HG03469 (cell line): ENCODE data around the gene KBTBD13.
"Not testable (repeated sequence)": the region's sequence is repeated elsewhere in the genome, so short reads cannot be mapped to it uniquely, and the experiment has no call there.

Source experiments
- ATAC-seq: cut with Tn5 transposase; IDR thresholded peaks from one replicate; pipeline ENCODE4 v1.9.1; 2021; ENCODE audit warnings: mild to moderate bottlenecking, moderate library complexity, moderate number of reproducible peaks; ENCODE audit not compliant: unreplicated experiment

The KBTBD13 gene

GRCh38 chr15:65068403-65068788, 8.2 kb upstream of the KBTBD13 start:
- ATAC-seq = no peak

GRCh38 chr15:65069179-65069578, 7.4 kb upstream of the KBTBD13 start:
- ATAC-seq = no peak

DNA sequence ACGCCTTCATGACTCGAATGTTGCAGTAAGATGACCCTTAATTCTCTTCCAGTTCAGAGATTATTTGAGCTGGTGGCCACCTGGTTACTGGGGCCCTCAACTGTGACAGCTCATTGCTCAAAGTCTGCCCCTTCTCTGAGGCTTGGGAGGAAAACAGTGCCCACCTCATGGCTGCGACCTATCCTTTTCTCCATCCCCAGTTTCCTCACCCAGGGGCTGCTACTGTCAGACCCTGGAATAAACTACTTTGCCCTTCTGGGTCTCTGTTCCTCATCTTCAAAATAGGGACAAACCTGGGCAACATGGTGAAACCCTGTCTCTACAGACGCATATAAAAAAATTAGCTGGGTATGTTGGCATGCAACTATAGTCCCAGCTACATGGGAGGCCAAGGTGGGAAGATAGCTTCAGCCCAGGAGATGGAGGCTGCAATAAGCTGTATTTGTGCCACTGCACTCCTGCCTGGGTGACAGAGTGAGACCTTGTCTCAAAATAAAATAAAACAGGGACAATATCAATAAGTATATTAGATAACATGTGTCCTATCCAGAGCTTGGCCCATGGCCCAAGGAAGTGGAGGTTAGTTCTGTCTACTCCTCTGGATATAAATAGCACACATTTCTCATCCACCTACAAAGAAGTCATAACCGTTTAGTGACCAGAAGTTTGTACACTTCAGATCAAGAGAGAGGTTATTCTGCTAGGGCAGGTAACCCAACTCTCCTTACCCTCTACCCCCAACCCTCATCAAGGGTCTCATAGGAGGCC, 6.6 kb upstream of the KBTBD13 start:
- no peak for ATAC-seq

DNA sequence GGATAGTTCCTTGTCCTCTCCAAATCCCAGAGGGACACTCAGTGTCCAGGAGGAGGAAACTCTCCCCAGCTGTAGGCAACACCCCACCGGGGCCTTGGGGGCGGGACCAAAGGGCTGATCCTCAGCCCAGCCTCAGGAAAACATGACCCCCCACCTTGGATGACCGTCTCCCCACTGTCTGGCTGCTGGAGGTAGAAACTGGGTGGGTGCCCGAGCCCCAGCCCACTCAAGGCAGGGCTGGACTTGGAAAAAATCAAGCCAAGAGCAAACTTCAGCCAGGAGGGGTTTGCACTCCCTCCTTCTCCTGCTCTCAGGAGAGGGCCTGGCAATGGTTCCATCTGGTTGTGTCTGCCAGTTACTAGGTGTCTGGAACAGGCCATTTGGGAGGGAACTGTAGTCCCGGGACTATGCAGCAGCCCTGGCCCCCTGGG, 5.2 kb upstream of the KBTBD13 start:
- ATAC-seq = no peak

GRCh38 chr15:65072027-65072426, 4.5 kb upstream of the KBTBD13 start:
- no peak for ATAC-seq

- no peak for ATAC-seq
Measured at GRCh38 chr15:65072617-65073016, 3.9 kb upstream of the KBTBD13 start.

DNA sequence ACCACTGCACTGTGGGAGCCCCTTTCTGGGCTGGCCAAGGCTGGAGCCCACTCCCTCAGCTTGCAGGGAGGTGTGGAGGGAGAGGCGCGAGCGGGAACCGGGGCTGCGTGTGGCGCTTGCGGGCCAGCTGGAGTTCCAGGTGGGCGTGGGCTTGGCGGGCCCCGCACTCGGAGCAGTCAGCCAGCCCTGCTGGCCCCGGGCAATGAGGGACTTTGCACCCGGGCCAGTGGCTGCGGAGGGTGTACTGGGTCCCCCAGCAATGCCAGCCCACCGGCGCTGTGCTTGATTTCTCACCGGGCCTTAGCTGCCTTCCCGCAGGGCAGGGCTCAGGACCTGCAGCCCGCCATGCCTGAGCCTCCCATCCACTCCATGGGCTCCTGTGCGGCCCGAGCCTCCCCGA, 1.6 kb upstream of the KBTBD13 start:
- not testable (repeated sequence) for ATAC-seq

DNA sequence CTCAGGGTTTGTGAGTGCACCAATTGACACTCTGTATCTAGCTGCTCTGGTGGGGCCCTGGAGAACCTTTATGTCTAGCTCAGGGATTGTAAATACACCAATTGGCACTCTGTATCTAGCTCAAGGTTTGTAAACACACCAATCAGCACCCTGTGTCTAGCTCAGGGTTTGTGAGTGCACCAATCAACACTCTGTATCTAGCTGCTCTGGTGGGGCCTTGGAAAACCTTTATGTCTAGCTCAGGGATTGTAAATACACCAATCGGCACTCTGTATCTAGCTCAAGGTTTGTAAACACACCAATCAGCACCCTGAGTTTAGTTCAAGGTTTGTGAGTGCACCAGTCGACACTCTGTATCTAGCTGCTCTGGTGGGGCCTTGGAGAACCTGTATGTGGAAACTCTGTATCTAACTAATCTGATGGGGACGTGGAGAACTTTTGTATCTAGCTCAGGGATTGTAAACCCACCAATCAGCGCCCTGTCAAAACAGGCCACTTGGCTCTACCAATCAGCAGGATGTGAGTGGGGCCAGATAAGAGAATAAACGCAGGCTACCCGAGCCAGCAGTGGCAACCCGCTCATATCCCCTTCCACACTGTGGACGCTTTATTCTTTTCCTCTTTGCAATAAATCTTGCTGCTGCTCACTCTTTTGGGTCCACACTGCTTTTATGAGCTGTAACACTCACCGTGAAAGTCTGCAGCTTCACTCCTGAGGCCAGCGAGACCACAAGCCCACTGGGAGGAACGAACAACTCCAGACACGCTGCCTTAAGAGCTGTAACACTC, 745 bp upstream of the KBTBD13 start:
- ATAC-seq = not testable (repeated sequence)

DNA sequence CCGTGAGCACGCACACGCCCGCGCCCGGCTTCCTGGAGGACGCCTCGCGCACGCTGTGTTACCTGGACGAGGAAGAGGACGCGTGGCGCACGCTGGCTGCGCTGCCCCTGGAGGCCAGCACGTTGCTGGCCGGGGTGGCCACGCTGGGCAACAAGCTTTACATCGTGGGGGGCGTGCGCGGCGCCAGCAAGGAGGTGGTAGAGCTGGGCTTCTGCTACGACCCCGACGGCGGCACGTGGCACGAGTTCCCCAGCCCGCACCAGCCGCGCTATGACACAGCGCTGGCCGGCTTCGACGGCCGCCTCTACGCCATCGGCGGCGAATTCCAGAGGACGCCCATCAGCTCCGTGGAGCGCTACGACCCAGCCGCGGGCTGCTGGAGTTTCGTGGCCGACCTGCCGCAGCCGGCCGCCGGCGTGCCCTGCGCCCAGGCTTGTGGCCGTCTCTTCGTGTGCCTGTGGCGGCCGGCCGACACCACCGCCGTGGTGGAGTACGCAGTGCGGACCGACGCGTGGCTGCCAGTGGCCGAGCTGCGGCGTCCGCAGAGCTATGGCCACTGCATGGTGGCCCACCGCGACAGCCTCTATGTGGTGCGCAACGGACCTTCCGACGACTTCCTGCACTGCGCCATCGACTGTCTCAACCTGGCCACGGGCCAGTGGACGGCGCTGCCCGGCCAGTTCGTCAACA, 890 bp downstream of the KBTBD13 start:
- ATAC-seq = no peak

- no peak for ATAC-seq
Measured at GRCh38 chr15:65077981-65078352, 1.4 kb downstream of the KBTBD13 start.

DNA sequence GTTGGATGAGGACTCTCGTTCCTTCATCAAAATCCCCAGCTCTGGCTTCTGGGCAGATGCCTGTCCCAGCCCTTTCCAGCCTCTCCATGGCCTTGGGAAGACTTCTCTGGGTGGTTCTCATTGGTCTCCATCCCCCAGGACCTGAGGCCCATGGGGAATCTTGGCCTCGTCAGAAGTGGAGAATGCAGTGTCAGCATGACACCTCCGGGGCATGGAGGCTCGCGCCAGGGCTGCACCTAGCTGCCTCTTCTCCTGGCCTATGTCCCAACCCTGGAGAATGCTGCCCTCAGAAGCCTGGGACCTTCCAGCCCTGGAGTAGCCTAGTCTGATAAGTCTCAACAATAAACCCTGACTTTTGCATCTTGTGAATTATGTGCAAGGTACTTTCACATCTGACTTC, 3.0 kb downstream of the KBTBD13 start:
- no peak for ATAC-seq

DNA sequence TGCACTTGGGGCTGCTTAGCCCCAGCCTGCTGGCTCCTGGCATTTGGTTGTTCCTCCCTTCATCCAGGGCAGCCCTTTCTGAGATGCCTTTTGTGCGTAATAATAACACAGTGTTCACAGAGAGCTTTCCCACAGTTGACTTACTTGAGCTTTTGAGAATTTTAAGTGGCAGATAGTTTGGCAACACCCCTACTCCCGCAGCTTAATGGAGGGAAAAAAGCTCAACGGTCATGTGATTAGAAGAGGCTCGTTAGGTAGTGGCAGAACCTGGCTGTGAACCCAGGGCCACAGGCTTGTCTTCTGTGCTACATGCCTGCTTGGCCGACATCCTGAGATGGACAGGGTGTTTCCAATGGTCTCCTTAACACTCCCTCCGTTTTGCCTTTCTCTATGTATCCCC, 4.7 kb downstream of the KBTBD13 start:
- ATAC-seq = no peak

DNA sequence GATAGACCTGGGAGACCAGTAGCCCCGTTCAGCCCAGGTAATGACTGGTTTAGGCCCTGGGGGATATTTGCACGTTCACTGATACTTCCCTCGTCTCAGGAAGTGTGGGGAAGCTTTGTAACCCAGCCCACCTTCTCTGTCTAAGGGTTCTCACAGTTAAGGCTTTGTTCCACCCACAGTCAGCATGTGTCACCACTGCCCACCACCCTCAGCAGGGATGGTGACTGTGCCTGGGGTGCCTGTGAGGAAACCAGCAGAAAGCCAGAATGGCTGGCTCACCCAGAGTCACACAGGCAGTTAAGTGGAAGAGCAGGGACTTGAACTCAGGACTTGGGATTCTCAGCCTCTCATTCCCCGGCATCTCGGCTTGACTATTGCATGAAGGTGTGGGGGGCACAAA, 5.2 kb downstream of the KBTBD13 start:
- no peak for ATAC-seq

- ATAC-seq = no peak
Measured at GRCh38 chr15:65082303-65082953, 5.9 kb downstream of the KBTBD13 start.

DNA sequence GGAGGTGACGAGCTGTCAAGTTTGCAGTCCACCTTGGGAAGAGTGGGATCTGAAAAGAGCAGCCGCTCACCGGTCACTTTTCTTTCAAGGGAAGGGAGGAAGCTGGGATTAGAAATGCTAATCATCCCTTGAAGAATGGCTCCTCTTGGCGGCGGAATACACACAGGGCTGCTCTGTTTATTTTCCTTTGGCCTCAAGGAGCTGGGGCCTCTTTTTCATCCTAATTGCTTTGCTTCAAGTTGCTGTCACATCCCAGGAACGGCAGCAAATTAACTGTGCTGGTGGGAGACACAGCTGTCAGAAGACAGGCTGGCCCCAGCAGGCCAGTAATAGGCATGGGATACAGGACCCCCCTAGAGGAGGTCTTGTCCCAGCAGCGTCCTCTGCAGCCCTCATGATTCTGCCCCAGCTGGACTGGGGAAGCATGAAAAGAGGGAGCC, 6.7 kb downstream of the KBTBD13 start:
- ATAC-seq = no peak

GRCh38 chr15:65084500-65085206, 8.1 kb downstream of the KBTBD13 start:
- no peak for ATAC-seq

DNA sequence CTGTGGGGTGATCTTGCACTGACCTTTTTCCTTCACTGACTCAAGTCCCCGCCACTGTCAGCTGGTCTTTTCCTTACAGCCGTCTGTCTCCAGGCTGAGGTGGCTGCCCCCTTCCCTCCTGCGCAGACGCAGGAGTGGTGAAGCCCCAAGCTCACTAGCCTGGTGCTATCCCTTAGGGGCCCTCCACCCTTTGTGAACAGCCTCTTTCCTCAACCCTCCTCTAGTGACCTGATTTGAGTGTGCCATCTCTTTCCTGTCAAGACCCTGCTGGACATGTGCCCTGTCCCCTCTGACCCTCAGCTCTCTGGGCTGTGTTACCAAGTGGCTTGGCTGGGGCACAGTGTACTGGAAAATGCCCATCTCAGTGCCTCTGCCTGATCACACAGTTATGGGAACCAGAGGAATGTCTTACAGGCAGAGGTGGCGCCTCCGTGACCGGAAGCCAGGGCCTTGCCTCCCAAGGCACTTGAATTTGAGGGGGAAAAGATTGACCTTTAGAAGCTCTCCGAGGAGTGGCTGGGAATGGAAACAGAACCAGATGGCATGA, 8.7 kb downstream of the KBTBD13 start:
- no peak for ATAC-seq

- ATAC-seq = no peak
Measured at GRCh38 chr15:65085990-65086679, 9.6 kb downstream of the KBTBD13 start.

DNA sequence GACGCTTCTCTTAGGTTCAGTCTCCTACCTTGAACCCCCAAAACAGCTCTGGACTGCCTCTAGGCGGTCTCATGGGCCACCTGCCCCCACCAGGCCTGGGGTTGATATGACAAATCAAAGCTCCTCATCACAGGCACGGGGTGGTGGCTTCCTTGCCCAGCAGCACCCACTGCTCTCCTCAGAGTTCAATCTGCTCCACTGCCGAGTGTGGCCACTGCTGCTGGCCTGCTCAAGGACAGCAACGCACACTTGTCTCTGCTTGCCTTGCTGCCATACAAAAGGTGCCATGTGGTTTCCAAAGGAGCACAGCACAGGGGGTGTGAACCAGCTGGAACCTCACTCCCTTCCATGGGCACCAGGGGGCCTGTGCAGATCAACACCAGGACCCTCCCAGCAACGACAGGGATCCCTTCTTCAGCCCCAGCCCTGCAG, 10.2 kb downstream of the KBTBD13 start:
- no peak for ATAC-seq

- no peak for ATAC-seq
Measured at GRCh38 chr15:65087411-65087810, 10.9 kb downstream of the KBTBD13 start.
